Measurements from ENCODE around the gene AKAP12. TPM values are rescaled to one million over a fixed set of nuclear protein-coding genes. Genes with fewer than 3 reads are reported as not detected.

AKAP12 gene
- total and polyA plus RNA-seq, 12 donors: 10.8 to 46.1 (median 26.1) TPM

DNA sequence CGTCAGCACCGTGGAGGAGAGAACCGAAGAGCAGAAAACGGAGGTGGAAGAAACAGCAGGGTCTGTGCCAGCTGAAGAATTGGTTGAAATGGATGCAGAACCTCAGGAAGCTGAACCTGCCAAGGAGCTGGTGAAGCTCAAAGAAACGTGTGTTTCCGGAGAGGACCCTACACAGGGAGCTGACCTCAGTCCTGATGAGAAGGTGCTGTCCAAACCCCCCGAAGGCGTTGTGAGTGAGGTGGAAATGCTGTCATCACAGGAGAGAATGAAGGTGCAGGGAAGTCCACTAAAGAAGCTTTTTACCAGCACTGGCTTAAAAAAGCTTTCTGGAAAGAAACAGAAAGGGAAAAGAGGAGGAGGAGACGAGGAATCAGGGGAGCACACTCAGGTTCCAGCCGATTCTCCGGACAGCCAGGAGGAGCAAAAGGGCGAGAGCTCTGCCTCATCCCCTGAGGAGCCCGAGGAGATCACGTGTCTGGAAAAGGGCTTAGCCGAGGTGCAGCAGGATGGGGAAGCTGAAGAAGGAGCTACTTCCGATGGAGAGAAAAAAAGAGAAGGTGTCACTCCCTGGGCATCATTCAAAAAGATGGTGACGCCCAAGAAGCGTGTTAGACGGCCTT lies 110.0 kb downstream of the AKAP12 start:
- 88 to 90% (median 89%) methylated on average over 19 of the region's 19 CpGs for WGBS, 4 donors
- Histone ChIP-seq H3K4me1 (replicated peaks in 1 of 2) (no peaks in the 10 kb centered on the region), H3K36me3 (replicated peaks in 1 of 2) (no peaks in the 10 kb centered on the region), H3K27ac (no peak overlapping the region), H3K9me3 (replicated peaks in 1 of 3) (no peaks in the 10 kb centered on the region), H3K27me3 (no peaks in the 10 kb centered on the region), H3K4me3 (no peak overlapping the region)
- DNase-seq: no peak
- TF ChIP-seq POLR2A (IDR thresholded peaks at IDR 0.05) (no peak), CTCF (IDR thresholded peaks at IDR 0.05) (no peak)
- intact Hi-C loops (cut with DNase I): no loop called here

GRCh38 chr6:151350442-151351145 lies 110.8 kb downstream of the AKAP12 start:
- TF ChIP-seq CTCF (IDR thresholded peaks at IDR 0.05): no peak
- TF ChIP-seq POLR2A (IDR thresholded peaks at IDR 0.05): no peak
- H3K9me3 ChIP-seq (replicated peaks in 1 of 3): no peaks in the 10 kb centered on the region
- no peak overlapping the region for H3K27ac ChIP-seq
- no peaks in the 10 kb centered on the region for H3K27me3 ChIP-seq
- no peaks in the 10 kb centered on the region for H3K36me3 ChIP-seq (replicated peaks in 1 of 2)
- WGBS, 4 donors: 93 to 95% (median 94%) methylated on average over 20 of the region's 20 CpGs
- no peaks in the 10 kb centered on the region for H3K4me1 ChIP-seq (replicated peaks in 1 of 2)
- no peak for DNase-seq
- intact Hi-C loops (cut with DNase I): no loop called here
- no peak overlapping the region for H3K4me3 ChIP-seq

DNA sequence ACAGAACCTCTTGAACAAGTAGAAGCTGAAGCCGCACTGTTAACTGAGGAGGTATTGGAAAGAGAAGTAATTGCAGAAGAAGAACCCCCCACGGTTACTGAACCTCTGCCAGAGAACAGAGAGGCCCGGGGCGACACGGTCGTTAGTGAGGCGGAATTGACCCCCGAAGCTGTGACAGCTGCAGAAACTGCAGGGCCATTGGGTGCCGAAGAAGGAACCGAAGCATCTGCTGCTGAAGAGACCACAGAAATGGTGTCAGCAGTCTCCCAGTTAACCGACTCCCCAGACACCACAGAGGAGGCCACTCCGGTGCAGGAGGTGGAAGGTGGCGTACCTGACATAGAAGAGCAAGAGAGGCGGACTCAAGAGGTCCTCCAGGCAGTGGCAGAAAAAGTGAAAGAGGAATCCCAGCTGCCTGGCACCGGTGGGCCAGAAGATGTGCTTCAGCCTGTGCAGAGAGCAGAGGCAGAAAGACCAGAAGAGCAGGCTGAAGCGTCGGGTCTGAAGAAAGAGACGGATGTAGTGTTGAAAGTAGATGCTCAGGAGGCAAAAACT lies 111.5 kb downstream of the AKAP12 start:
- Histone ChIP-seq H3K4me3 (no peak overlapping the region), H3K4me1 (replicated peaks in 1 of 2) (no peaks in the 10 kb centered on the region), H3K9me3 (replicated peaks in 1 of 3) (no peaks in the 10 kb centered on the region), H3K27ac (no peak overlapping the region), H3K27me3 (no peaks in the 10 kb centered on the region), H3K36me3 (replicated peaks in 1 of 2) (no peaks in the 10 kb centered on the region)
- 91 to 94% (median 93%) methylated on average over 18 of the region's 18 CpGs for WGBS, 4 donors
- DNase-seq: no peak
- no peak for TF ChIP-seq CTCF (IDR thresholded peaks at IDR 0.05)
- TF ChIP-seq POLR2A (IDR thresholded peaks at IDR 0.05): no peak
- intact Hi-C loops (cut with DNase I): no loop called here

DNA sequence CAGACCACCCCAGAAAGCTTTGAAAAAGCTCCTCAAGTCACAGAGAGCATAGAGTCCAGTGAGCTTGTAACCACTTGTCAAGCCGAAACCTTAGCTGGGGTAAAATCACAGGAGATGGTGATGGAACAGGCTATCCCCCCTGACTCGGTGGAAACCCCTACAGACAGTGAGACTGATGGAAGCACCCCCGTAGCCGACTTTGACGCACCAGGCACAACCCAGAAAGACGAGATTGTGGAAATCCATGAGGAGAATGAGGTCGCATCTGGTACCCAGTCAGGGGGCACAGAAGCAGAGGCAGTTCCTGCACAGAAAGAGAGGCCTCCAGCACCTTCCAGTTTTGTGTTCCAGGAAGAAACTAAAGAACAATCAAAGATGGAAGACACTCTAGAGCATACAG lies 112.0 kb downstream of the AKAP12 start:
- WGBS, 4 donors: 91 to 96% (median 92%) methylated on average over 7 of the region's 7 CpGs
- Histone ChIP-seq H3K4me3 (no peak overlapping the region), H3K27me3 (no peaks in the 10 kb centered on the region), H3K36me3 (replicated peaks in 1 of 2) (no peaks in the 10 kb centered on the region), H3K27ac (no peak overlapping the region), H3K4me1 (replicated peaks in 1 of 2) (no peaks in the 10 kb centered on the region), H3K9me3 (replicated peaks in 1 of 3) (no peaks in the 10 kb centered on the region)
- TF ChIP-seq POLR2A (IDR thresholded peaks at IDR 0.05) (no peak), CTCF (IDR thresholded peaks at IDR 0.05) (no peak)
- intact Hi-C loops (cut with DNase I): no loop called here
- DNase-seq: no peak
